Spinal cord (tissue), 10 donors: Measurements from ENCODE around the gene LGALS9B. TPM values are rescaled to one million over a fixed set of nuclear protein-coding genes. Genes with fewer than 3 reads are reported as not detected.
"Not testable (repeated sequence)": the region's sequence is repeated elsewhere in the genome, so short reads cannot be mapped to it uniquely, and the experiment has no call there.

ENCODE experiments used
- DNase-seq, 6 donors: peaks; one replicate each; pipeline versions ENCODE4 v3.0.0 to v3.0.0-alpha.2; 2013 to 2015; ENCODE audit warnings: low spot score in 6 of 6, low read depth in 4 of 6
- H3K27ac ChIP-seq: one replicate; pipeline ENCODE4 v1.5.1; 2013; ENCODE audit warnings: low read depth, low read length, control low read depth
- H3K27me3 ChIP-seq: one replicate; pipeline ENCODE4 v1.6.1; 2013; ENCODE audit warnings: low read length; ENCODE audit not compliant: control insufficient read depth, insufficient read depth
- H3K36me3 ChIP-seq: one replicate; pipeline ENCODE4 v1.6.1; 2013; ENCODE audit warnings: low read length; ENCODE audit not compliant: control insufficient read depth, insufficient read depth
- H3K4me1 ChIP-seq: one replicate; pipeline ENCODE4 v1.6.1; 2013; ENCODE audit warnings: low read length; ENCODE audit not compliant: control insufficient read depth, insufficient read depth
- H3K4me3 ChIP-seq: one replicate; pipeline ENCODE4 v1.5.1; 2013; ENCODE audit warnings: low read depth, low read length, control low read depth
- H3K9me3 ChIP-seq: one replicate; pipeline ENCODE4 v1.6.1; 2013; ENCODE audit warnings: low read length; ENCODE audit not compliant: control insufficient read depth, insufficient read depth
- WGBS: methylation state at CpG from one replicate; pipeline ENCODE4 v1.1.5; 2013; ENCODE audit warnings: missing lambda C conversion rate; ENCODE audit not compliant: insufficient coverage; 5-methylcytosine and 5-hydroxymethylcytosine counted together
- polyA plus RNA-seq, 2 donors: library from polyadenylated mRNA; unstranded; fragments of 120-200 nt; gene quantifications; one replicate each; pipeline ENCODE4 v1.2.1, GENCODE V29; 2013; ENCODE audit not compliant: insufficient read length in 2 of 2
- total RNA-seq, 2 donors: library from RNA; depleted of rRNA in 1 of 2; stranded (reverse); fragments of 120-200 nt in 1 of 2; fragments of >200 nt in 1 of 2; gene quantifications; one replicate each; pipeline versions ENCODE4 v1.2.3 to v1.2.4, GENCODE V29; 2013 to 2014
- donor health status: healthy.

LGALS9B gene
- total and polyA plus RNA-seq, 4 donors = not detected

DNA sequence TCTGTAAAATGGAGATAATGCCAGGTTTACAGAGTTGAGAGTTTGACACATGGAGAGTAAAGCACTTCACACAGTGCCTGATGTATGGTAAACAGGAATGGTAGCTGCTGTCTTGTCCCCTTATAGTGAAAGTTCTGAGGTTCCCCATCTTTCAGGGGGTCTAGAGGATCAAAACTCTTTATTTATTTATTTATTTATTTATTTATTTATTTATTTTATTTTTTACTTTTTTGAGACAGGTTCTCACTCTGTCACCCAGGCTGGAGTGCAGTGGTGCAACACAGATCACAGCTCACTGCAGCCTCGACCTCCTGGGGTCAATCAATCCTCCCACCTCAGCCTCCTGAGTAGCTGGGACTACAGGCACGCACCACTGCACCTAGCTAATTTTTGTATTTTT lies 40.1 kb downstream of the LGALS9B start:
- H3K4me3 ChIP-seq, H3K27me3 ChIP-seq, H3K36me3 ChIP-seq, H3K9me3 ChIP-seq, H3K27ac ChIP-seq, H3K4me1 ChIP-seq, DNase-seq: not testable (repeated sequence)
- no CpG with 5 or more reads among the region's 2 CpGs for WGBS

- no CpG with 5 or more reads among the region's 5 CpGs for WGBS
- not testable (repeated sequence) for H3K4me1 ChIP-seq, DNase-seq, H3K9me3 ChIP-seq, H3K36me3 ChIP-seq, H3K4me3 ChIP-seq, H3K27ac ChIP-seq, H3K27me3 ChIP-seq
Observed at GRCh38 chr17:20422826-20423225, 44.5 kb downstream of the LGALS9B start.

DNA sequence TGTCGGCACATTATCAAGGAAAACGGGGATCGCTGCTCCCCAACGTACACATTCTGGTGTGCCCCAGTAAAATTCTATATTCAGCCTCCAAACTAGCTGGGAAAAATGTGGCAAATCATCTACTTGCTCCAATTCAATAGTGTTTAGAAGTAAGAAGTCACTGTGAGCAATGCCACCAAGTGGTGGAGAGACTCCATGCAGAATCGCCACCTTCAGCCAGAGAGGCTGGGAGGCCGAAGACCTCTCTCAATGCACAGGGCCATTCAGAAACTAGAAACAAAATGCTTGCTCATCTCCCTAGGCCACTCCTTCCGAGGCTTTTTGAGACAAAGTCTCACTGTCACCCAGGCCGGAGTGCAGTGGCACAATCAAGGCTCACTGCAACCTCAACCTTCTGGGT lies 48.5 kb downstream of the LGALS9B start:
- H3K27ac ChIP-seq, H3K27me3 ChIP-seq, H3K9me3 ChIP-seq, DNase-seq, H3K4me3 ChIP-seq, H3K36me3 ChIP-seq, H3K4me1 ChIP-seq: not testable (repeated sequence)
- WGBS = no CpG with 5 or more reads among the region's 8 CpGs

DNA sequence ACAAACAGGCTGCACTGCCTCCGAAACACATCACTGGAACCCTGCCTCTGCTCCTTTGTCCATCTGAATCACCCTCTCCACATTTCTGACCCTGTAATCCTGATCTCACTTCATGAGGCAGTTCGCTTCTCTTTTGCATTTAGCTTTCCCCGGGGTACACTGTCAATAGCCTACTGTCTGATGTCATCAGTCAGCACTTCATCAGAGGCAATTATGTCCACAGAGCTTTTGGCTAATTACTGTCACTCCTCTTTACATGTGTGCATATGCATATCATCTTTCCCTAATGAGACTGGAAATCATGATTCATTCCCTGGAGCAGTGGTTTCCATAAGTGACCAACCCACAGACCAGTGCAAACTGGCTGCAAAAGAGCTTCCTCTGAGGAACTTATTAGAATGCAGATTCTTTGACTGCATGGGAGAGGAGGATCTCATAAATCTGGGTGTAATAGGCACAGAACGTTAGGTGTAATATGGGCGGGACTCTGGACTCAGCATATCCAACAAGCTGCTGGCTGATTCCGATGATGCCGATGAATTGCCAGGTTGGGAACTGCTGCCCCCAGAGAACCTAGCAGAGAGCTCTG lies 49.8 kb downstream of the LGALS9B start:
- not testable (repeated sequence) for DNase-seq, H3K27ac ChIP-seq, H3K36me3 ChIP-seq, H3K4me1 ChIP-seq, H3K4me3 ChIP-seq, H3K27me3 ChIP-seq, H3K9me3 ChIP-seq
- no CpG with 5 or more reads among the region's 7 CpGs for WGBS

DNA sequence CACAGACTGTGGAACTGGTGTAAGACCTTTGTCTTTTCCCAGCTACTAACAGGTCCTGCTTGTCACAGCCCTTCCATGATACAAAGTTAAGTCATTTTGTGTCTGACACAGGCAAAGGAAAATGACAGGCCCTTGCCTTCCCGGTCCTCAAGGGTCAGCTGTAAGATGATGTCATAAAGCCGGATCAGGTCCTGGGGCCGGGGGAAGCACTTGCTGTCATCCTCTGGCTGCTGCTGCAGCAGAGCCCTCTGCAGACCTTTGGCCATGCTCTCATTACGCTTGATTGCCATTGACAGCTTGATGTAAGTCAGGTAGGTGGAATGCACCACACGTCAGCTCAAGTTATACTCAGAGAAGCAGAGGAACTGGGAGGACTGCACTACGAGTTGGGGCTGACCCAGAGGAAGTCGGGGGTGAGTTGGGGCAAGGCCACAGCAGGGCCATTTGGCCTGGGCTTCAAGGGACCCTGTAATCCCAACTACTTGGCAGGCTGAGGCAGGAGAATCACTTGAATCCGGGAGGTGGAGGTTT lies 50.9 kb downstream of the LGALS9B start:
- H3K4me1 ChIP-seq, H3K36me3 ChIP-seq, DNase-seq, H3K27ac ChIP-seq, H3K27me3 ChIP-seq, H3K4me3 ChIP-seq, H3K9me3 ChIP-seq: not testable (repeated sequence)
- 67% methylated on average over 2 of the region's 8 CpGs for WGBS

- H3K36me3 ChIP-seq, H3K4me1 ChIP-seq, DNase-seq, H3K4me3 ChIP-seq, H3K9me3 ChIP-seq, H3K27me3 ChIP-seq, H3K27ac ChIP-seq: not testable (repeated sequence)
- WGBS = no CpG with 5 or more reads among the region's 5 CpGs
Observed at GRCh38 chr17:20415479-20415878, 51.9 kb downstream of the LGALS9B start.

- not testable (repeated sequence) for H3K36me3 ChIP-seq, DNase-seq, H3K4me1 ChIP-seq, H3K9me3 ChIP-seq, H3K4me3 ChIP-seq, H3K27ac ChIP-seq, H3K27me3 ChIP-seq
- no CpG with 5 or more reads among the region's 5 CpGs for WGBS
Observed at GRCh38 chr17:20401306-20402022, 65.9 kb downstream of the LGALS9B start.

GRCh38 chr17:20400559-20401305 lies 66.6 kb downstream of the LGALS9B start:
- not testable (repeated sequence) for H3K27ac ChIP-seq, H3K4me3 ChIP-seq, DNase-seq, H3K9me3 ChIP-seq, H3K27me3 ChIP-seq, H3K36me3 ChIP-seq, H3K4me1 ChIP-seq
- WGBS = no CpG with 5 or more reads among the region's 8 CpGs
